H1 (cell line): ENCODE results near the gene ALPL. TPM values are rescaled to one million over a fixed set of nuclear protein-coding genes. Genes with fewer than 3 reads are reported as not detected.

Experiments
- ASH2L ChIP-seq: fragments of 200-600, 300-600 bp; sonication (generic); IDR thresholded peaks from one replicate; pipeline ENCODE4 v1.7.1; 2017; ENCODE audit warnings: low read length
- BRCA1 ChIP-seq: IDR thresholded peaks from 2 replicates; pipeline ENCODE4 v1.6.1; 2012; ENCODE audit warnings: low read depth, low read length, improper control_type of control experiment
- CEBPB ChIP-seq: IDR thresholded peaks from 2 replicates; pipeline ENCODE4 v1.6.1; 2012; ENCODE audit warnings: low read depth, low read length
- CHD1 ChIP-seq: IDR thresholded peaks from 2 replicates; pipeline ENCODE4 v1.6.1; 2012; ENCODE audit warnings: low read depth, low read length, improper control_type of control experiment
- GABPA ChIP-seq: IDR thresholded peaks from 2 replicates; pipeline ENCODE4 v1.6.1; 2011; ENCODE audit warnings: mild to moderate bottlenecking, low read length, moderate library complexity, borderline replicate concordance; ENCODE audit not compliant: insufficient read depth
- MAX ChIP-seq: IDR thresholded peaks from 2 replicates; pipeline ENCODE4 v1.6.1; 2012; ENCODE audit warnings: inconsistent platforms
- RAD21 ChIP-seq, 2 experiments: IDR thresholded peaks in 1 of 2; conservative IDR thresholded peaks in 1 of 2; 2 replicates each; pipeline ENCODE4 v1.6.1; 2011; ENCODE audit warnings: low read depth in 2 of 2, low read length in 2 of 2, improper control_type of control experiment in 1 of 2, inconsistent platforms in 1 of 2, mild to moderate bottlenecking in 1 of 2, moderate library complexity in 1 of 2
- SAP30 ChIP-seq: fragments of 300-600 bp; sonication (generic); IDR thresholded peaks from 2 replicates; pipeline ENCODE4 v1.7.1; 2012; ENCODE audit warnings: low read length, moderate library complexity, mild to moderate bottlenecking, inconsistent platforms; ENCODE audit not compliant: insufficient read depth, insufficient replicate concordance
- SIN3A ChIP-seq, 2 experiments: IDR thresholded peaks in 1 of 2; conservative IDR thresholded peaks in 1 of 2; 2 replicates each; pipeline ENCODE4 v1.6.1; 2011 to 2012; ENCODE audit warnings: low read length in 2 of 2, improper control_type of control experiment in 1 of 2, low read depth in 1 of 2, mild to moderate bottlenecking in 1 of 2
- SP1 ChIP-seq: IDR thresholded peaks from 2 replicates; pipeline ENCODE4 v1.6.1; 2011; ENCODE audit warnings: low read depth, low read length
- TAF7 ChIP-seq: optimal IDR thresholded peaks from 2 replicates; pipeline ENCODE3; 2011; ENCODE audit warnings: low read depth, mild to moderate bottlenecking, inconsistent platforms, low read length, moderate library complexity, borderline replicate concordance
- TCF12 ChIP-seq: IDR thresholded peaks from 2 replicates; pipeline ENCODE4 v1.6.1; 2011; ENCODE audit warnings: low read depth, mild to moderate bottlenecking, low read length
- polyA plus RNA-seq, 7 experiments: library from polyadenylated mRNA; depleted of rRNA in 3 of 7; stranded (reverse) in 5 of 7; unstranded in 2 of 7; fragments of >200 nt in 5 of 7; fragments of 200-250 nt in 2 of 7; gene quantifications; 1 replicate in 5 of 7; 2 replicates in 1 of 7; 4 replicates in 1 of 7; pipeline versions ENCODE4 v1.2.1 to v1.2.3, GENCODE V29; 2011 to 2013; ENCODE audit warnings: missing spikeins in 2 of 7, mixed read lengths in 2 of 7
- total RNA-seq: library from RNA; stranded (reverse); fragmentation: NEBNext Ultra II Directional; extraction: Animal tissue kit (Norgen Biotek cat#: 25700); gene quantifications from 2 replicates; pipeline ENCODE4 v1.2.1, GENCODE V29; 2021

ALPL gene
- total and polyA plus RNA-seq, 2 of the 8 experiments (the other 6 are each of a cell fraction or from before 2014, with no cell fraction given), result 175 to 362 TPM

GRCh38 chr1:21518774-21519455 lies 9.7 kb downstream of the ALPL start (continued):
- TF ChIP-seq CEBPB (no peak), BRCA1 (no peak), CHD1 (no peak), SAP30 (no peak), SIN3A (conservative IDR thresholded peaks at IDR 0.05 in 1 of 2, IDR thresholded peaks at IDR 0.05 in 1 of 2; ENCODE audit: low read depth in 1 of 2, low read length in 2 of 2) (no peak), ASH2L (no peak), TCF12 (no peak), TAF7 (no peak), GABPA (0 out of 2 replicates have a peak, but pooled peaks have one; percentile 28), RAD21 (IDR thresholded peaks at IDR 0.05 in 1 of 2, conservative IDR thresholded peaks at IDR 0.05 in 1 of 2; ENCODE audit: low read depth in 2 of 2, low read length in 2 of 2) (no peak), MAX (no peak), SP1 (no peak)
